ENCODE measurements around the gene VSIG10. TPM values are rescaled to one million over a fixed set of nuclear protein-coding genes. Genes with fewer than 3 reads are reported as not detected.

Gene VSIG10, protein sequence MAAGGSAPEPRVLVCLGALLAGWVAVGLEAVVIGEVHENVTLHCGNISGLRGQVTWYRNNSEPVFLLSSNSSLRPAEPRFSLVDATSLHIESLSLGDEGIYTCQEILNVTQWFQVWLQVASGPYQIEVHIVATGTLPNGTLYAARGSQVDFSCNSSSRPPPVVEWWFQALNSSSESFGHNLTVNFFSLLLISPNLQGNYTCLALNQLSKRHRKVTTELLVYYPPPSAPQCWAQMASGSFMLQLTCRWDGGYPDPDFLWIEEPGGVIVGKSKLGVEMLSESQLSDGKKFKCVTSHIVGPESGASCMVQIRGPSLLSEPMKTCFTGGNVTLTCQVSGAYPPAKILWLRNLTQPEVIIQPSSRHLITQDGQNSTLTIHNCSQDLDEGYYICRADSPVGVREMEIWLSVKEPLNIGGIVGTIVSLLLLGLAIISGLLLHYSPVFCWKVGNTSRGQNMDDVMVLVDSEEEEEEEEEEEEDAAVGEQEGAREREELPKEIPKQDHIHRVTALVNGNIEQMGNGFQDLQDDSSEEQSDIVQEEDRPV
- 37.6 TPM for total RNA-seq

DNA sequence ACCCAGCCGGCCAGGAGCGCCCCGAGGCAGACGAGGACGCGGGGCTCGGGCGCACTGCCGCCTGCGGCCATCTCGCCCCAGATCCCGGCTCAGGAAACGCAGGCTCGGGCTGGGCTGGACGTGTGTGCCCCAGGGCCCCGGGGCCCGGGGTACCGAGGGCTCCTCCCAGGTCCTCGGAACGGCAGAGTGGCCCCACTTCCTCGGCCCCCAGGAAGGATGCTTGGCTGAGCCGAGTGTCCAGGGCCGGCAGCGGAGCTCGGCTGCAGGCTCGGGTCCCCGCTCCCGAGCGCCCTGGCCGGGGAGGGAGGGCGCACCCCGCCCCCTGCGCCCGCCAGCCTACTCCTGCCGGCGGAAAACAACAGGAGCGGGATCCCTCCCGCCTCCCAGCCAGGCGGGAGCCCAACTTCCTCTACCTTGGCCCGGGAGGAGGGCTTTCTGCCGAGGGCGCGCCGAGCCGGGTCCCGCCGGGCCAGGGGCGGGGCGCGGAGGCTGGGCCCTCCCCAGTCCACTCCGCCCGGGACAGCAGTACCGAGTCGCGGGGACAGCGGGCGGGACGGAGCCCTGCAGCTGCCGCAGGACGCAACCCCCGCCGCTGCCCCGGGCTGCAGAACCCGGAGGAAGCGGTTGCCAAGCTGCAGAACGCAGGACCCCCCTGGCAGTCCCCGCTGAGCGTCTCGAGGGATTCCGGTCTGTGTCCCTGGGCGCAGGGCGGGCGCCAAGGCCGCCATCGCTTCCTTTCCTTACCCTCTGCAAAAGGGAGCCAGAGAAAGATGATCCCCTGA, at the start of gene VSIG10:
VSIG10 (minus strand) TSS at position 411 of the 782 bp plus-strand sequence; CDS start at position 71, 340 bp downstream.

DNA sequence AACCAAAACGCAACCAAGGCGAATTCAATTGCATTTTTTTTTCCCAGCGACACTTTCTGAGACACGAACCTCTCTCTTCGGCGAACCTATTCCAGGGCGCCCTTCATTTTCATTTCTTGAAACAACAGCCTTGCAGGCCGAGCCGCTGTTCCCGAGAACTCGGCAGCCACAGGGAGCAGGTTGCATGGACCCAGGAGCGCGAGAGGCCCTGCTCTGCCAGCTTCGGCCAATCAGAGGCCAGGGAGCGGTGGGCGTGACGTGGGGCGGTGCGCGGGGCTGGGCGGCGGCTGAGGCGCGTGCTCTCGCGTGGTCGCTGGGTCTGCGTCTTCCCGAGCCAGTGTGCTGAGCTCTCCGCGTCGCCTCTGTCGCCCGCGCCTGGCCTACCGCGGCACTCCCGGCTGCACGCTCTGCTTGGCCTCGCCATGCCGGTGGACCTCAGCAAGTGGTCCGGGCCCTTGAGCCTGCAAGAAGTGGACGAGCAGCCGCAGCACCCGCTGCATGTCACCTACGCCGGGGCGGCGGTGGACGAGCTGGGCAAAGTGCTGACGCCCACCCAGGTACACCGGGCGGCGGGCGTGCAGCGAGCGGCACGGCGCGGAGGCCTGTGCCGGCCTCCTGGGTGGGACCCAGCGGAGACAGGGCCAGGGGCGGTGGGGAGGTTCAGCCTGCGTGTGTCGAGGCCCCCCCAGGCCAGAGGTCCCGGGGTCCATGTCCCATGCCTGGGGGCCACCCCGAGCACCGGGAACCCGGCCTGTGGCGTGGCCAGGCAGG, 32.2 kb upstream of the VSIG10 start, which contains the start of gene PEBP1:
PEBP1 (plus strand) TSS at position 337 of the 771 bp plus-strand sequence; CDS start at position 423, 86 bp downstream.

DNA sequence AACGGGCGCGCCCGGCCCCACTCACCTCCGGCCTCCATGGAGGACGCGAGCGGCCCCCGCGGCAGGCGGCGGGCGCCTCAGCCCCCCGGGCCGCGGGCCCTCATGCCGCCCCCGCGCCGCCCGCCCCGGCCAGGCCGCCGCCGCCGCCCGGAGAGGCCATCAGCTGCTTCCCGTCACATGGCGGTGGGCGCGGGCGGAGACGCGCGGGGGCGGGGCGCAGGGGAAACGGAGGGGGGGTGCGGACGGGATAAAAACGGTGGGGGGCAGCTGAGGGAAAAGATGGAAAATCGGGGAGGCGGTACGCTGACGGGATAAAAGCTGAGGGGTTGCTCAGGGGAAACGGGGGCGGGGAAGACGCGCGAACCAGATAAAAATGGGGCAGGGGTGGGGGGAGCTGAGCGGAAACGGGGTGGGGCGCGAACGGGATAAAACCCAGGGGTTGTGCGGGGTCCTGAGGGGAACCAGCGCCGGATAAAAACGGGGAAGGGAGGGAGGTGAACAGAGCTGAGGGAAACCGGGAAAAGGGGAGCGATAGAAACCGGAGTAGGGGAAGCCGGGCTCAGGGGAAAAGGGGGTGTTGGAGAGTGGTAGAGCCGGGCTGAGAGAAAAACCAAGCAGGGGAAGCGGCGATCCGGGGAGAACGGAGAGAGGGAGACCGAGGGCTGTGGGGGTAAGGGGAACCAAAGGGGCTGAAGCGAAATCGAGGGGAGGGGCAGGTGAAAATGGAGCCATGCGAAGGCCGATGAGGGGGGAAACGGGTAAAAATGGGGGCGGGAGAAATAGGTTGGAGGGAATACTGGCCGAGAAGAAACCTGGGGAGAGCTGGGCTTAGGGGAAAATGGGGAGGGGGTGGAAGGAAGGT, 42.6 kb downstream of the VSIG10 start, which contains the start of gene WSB2:
WSB2 (minus strand) TSS at position 169 of the 862 bp plus-strand sequence; CDS start at position 38, 131 bp downstream.

DNA sequence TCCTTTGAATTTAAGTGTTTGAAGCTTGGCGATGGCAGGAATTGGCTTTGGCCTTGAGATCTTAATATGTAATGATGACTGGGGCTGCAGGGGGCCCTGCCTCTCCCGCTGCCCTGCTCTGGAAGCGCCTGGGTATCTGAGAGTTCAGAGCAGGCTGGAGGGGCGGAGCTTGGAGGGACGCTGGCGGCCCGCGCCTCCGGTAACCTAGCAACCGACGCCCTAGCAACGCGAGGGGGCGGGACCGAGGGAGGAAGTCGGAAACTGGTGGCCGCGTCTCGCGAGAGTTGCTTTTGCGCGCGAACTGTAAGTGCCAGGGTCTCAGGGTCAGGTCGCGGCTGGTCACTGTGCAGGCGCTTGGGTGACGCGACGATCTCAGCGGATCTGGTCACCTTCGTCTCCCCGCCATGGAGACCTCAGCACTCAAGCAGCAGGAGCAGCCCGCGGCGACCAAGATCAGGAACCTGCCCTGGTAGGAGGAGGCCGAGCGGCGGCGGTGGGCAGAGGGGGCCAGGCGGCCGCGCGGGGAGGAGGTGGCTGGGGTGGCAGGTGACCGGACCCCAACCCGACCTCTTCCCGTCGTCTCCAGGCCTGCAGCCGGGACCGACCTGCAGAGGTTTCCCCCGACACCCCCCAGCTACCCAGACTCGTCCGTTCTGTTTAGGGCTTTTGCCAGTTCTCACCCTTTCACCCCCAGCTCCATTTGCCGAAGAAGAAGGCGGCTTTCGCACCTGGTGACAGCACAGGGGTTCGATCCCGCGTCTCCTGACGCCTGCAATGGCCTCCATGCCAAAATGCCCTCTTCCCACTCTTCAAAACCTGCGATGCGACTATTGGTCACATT, 87.2 kb downstream of the VSIG10 start, which contains the start of gene RFC5:
RFC5 (plus strand) TSS at position 280 of the 841 bp plus-strand sequence; CDS start at position 405, 125 bp downstream.

Other genes starting within 250 kb of the VSIG10 start
- gene KSR2, start 135.0 kb downstream of the VSIG10 start, total RNA-seq: 2.0 TPM
- gene RFC5, start 87.3 kb downstream of the VSIG10 start, total RNA-seq: 32.2 TPM
- gene WSB2, start 42.8 kb downstream of the VSIG10 start, total RNA-seq: 73.3 TPM
- gene PEBP1, start 32.1 kb upstream of the VSIG10 start, total RNA-seq: 314 TPM

Data from camera-type eye (tissue), 1 donor.